GM20000 (cell line): Measurements from ENCODE around the gene NEB.
A peak's percentile ranks its signal among the peaks of the same experiment; 100 is the strongest.

ENCODE experiments used
- DNase-seq: peaks from one replicate; pipeline ENCODE4 v3.0.0; 2012; ENCODE audit warnings: low spot score
- TF ChIP-seq, protein P1 (sequence below): IDR thresholded peaks from 2 replicates; pipeline ENCODE4 v1.5.1; 2012; ENCODE audit warnings: mild to moderate bottlenecking, control low read depth; ENCODE audit errors: extremely low read depth, missing control alignments

NEB gene

DNA sequence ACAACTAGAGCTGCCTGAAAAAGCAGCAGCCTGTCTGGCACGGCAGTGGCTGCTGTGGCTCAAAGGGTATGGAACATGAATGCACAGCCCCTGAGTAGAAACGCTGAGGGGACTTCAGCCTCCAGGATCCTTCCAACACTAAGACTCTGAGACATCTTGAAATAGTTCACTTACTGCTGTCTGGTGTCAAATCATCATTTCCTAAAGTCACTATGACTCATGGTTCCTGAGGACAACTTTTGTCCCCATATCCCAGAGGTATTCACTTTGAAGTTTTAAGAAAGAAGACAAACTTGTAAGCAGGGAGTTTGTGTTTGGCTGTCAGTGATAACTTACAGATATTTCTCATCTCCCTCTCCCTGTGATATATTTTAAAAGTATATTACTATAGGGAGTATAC lies 33.3 kb upstream of the NEB start:
- DNase-seq: no peak
- TF ChIP-seq, protein P1, sequence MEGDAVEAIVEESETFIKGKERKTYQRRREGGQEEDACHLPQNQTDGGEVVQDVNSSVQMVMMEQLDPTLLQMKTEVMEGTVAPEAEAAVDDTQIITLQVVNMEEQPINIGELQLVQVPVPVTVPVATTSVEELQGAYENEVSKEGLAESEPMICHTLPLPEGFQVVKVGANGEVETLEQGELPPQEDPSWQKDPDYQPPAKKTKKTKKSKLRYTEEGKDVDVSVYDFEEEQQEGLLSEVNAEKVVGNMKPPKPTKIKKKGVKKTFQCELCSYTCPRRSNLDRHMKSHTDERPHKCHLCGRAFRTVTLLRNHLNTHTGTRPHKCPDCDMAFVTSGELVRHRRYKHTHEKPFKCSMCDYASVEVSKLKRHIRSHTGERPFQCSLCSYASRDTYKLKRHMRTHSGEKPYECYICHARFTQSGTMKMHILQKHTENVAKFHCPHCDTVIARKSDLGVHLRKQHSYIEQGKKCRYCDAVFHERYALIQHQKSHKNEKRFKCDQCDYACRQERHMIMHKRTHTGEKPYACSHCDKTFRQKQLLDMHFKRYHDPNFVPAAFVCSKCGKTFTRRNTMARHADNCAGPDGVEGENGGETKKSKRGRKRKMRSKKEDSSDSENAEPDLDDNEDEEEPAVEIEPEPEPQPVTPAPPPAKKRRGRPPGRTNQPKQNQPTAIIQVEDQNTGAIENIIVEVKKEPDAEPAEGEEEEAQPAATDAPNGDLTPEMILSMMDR: no peak

DNA sequence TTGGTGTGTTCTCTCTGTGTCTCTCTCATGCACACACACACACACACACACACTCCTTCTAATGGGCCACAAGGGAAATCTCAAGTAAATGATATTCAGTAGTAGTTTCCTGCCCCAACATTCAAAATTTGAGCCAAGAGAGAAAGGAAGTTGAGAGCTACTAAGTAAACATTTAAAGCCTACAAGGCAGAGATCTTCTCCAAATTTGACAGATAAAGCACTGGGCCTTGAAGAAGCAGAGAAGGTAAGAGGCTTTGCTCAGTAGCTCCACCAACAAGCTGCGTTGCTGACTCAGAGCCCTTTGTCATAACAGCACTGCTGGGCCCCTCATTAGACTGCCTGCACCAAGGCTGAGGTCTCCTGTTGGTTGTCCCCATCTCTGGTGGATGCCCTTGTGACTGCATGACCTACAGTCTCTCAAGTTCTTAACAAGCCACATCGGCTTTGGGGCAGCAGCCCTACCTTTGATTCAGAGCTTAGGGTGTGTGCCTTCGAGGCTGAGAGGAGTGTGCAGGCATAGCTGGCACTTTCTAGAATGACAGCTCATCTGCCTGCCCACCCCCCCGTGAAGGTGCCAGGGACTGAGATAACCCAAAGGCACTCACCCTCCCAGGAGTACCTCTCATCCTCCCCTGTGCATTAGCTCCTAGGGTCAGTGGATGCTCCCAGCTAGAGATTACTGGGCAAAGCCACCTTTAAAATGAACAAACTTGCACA lies 32.3 kb upstream of the NEB start:
- DNase-seq: peak; percentile 45
- TF ChIP-seq, protein P1: no peak

DNA sequence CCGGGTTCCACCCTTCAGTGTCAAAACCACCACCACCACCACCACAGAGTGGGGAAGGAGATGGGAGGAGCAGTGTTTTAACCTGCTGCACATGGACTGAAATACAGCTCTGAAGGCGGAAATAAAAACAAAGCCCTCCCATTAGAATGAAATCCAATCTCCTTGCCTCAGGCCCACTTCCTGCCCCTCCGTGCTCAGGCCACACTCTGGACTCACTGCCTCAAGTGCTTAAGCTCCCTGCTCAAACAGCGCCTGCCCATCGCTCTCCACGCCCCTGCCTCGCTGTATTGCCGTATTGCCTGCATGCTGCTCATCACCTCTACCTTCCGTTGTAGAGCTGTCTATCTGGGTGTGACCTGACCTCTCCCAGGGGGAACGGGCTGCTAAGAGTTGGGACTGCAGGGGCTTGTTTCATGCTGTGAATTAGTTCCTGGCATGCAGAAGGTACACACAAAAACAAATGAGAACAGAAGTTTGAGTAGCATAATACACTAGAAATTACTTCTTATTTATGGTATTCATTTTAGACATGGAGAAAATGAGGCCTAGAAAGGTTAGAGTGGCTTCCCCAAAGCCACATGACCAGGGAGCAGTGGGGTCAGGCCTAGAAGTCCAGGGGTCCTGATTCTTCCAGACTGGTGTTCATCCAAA lies 31.6 kb upstream of the NEB start:
- TF ChIP-seq, protein P1: no peak
- peak; percentile 25 for DNase-seq

DNA sequence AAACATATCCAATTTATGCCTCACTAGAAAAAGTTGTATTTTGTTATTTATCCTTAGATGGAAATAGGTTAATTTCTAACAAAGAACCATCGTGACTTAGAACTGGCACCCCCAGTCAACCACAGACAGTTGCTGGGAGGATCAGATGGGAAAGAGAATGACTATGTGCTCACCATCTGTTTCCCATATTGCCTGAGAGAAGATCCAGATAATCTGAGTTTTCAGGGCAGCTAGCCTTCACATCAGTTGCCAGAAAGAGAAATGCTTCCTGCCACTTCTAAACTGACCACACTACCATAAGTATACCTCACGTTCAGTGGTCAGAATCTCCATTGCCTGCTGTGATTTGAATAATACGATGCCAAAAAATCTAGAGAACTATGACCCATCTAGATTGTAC lies 28.4 kb upstream of the NEB start:
- TF ChIP-seq, protein P1: no peak
- no peak for DNase-seq

DNA sequence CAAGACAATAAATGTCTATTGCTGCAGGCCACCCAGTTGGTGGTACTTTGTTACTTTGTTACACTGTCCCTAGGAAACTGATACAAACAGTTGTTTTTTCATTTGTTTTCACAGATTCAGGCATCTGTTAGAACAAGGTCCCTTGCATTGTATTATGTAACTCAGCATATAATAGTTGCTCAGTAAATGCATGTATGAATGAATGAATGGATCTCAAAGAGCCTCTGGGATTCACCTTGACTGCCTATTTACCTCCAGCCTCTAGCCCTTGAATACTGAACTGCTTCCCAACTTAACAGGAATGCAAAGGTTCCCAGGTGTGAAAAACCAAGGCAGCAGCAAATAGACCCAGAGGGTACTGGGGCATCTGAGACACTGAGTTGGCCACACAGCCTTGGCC lies 27.4 kb upstream of the NEB start:
- TF ChIP-seq, protein P1: no peak

DNA sequence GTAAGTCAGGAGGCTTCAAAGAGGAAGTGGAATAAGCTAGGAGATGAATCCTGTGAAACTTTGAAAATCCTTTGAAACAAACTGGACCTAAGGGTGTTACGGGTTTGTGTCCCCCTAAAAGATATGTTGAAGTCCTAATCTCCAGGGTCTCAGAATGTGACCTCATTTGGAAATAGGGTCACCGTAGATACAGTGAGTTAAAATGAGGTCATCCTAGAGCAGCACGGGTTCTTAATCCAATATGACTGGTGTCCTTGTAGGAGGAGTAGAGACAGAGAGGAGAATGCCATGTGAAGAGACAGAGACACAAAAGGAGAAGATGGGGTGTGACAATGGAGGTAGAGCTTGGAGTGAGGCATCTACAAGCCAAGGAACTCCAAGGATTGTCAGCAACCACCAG lies 26.9 kb upstream of the NEB start:
- no peak for DNase-seq
- TF ChIP-seq, protein P1: no peak

More for the DNA sequence above, 27.4 kb upstream of the NEB start:
- no peak for DNase-seq

DNA sequence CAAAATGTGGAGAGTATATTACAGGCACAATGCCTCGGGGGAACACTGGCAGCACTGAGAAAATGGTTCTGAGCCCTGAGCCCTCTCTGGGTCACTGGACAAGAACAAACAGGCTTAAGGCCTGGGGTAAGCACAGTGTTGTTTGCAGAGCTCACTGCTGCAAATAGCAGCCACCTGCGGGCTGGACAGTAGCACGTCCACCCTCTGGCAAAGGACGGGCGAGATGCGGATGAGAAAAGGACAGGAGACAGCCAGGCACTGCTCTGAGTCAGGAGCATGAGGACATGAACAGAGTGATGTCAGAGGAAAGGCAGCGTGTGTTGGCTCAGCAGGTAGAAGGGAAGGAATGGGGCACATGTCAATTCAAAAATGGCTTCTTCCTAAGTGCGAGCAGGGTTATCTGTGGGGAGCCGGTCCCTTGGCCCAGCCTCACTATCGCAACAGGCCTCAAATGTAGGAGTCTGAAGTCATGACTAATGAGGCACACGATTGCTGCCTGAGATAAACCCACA lies 25.9 kb upstream of the NEB start:
- DNase-seq: no peak
- TF ChIP-seq, protein P1: no peak
